Activated T-helper 17 cell treated with anti-CD3 and anti-CD28 coated beads, Interleukin-2, amount 50 U/mL, for 72 hours (primary cell): Measurements from ENCODE around the gene WDR6. TPM values are rescaled to one million over a fixed set of nuclear protein-coding genes. Genes with fewer than 3 reads are reported as not detected.

ENCODE experiments used
- ATAC-seq: fragments of 150-1000 bp; cut with Tn5 transposase; replicated peaks from 2 replicates; pipeline ENCODE4 v1.10.0; 2021; ENCODE audit warnings: mild to moderate bottlenecking, moderate library complexity
- H3K27ac Mint-ChIP-seq: one replicate; pipeline ENCODE4 v1.8.0; 2022; ENCODE audit warnings: mixed read lengths
- H3K27me3 Mint-ChIP-seq: one replicate; pipeline ENCODE4 v1.8.0; 2022; ENCODE audit warnings: mixed read lengths
- H3K36me3 Mint-ChIP-seq: one replicate; pipeline ENCODE4 v1.8.0; 2022; ENCODE audit warnings: low read depth, mild to moderate bottlenecking, mixed read lengths
- H3K4me1 Mint-ChIP-seq: one replicate; pipeline ENCODE4 v1.8.0; 2022; ENCODE audit warnings: mixed read lengths
- H3K4me3 Mint-ChIP-seq: one replicate; pipeline ENCODE4 v1.8.0; 2022; ENCODE audit warnings: mild to moderate bottlenecking, mixed read lengths
- H3K9me3 Mint-ChIP-seq: one replicate; pipeline ENCODE4 v1.8.0; 2022; ENCODE audit warnings: mixed read lengths
- total RNA-seq, 2 donors: library from RNA; stranded (reverse); gene quantifications; one replicate each; pipeline ENCODE4 v1.2.3, GENCODE V29; 2022

The WDR6 gene
- total RNA-seq, 2 donors from 2014 or later, result 154 to 208 TPM

GRCh38 chr3:48984663-48985062 is 22.5 kb upstream of the WDR6 start:
- Mint-ChIP-seq H3K9me3 (no peaks in the 10 kb centered on the region), H3K36me3 (peaks cover 70% of the 10 kb centered on the region), H3K4me3 (no peak overlapping the region), H3K4me1 (peaks cover 18% of the 10 kb centered on the region), H3K27me3 (no peaks in the 10 kb centered on the region), H3K27ac (peak overlapping the region; percentile 69)
- ATAC-seq, result no peak

GRCh38 chr3:48985831-48986376 is 21.3 kb upstream of the WDR6 start:
- Mint-ChIP-seq H3K36me3 (peaks cover 61% of the 10 kb centered on the region), H3K27ac (peak overlapping the region; percentile 69), H3K4me1 (peaks cover 18% of the 10 kb centered on the region), H3K27me3 (no peaks in the 10 kb centered on the region), H3K4me3 (no peak overlapping the region), H3K9me3 (no peaks in the 10 kb centered on the region)
- no peak for ATAC-seq

GRCh38 chr3:48989126-48989795 is 17.9 kb upstream of the WDR6 start:
- Mint-ChIP-seq H3K4me1 (peaks cover 22% of the 10 kb centered on the region), H3K9me3 (no peaks in the 10 kb centered on the region), H3K27me3 (no peaks in the 10 kb centered on the region), H3K36me3 (peaks cover 55% of the 10 kb centered on the region), H3K4me3 (peak overlapping the region; percentile 97), H3K27ac (peak overlapping the region; percentile 93)
- ATAC-seq, result peak; percentile 1

- peak within 1 kb of the TSS; percentile 97 for H3K4me3 Mint-ChIP-seq
These were observed 17.2 kb upstream of the WDR6 start, which contains the start of gene P4HTM for GRCh38 chr3:48989796-48990635. TSS of gene P4HTM (plus strand) at chr3:48990241. CDS start at chr3:48990257, 16 bp downstream.

GRCh38 chr3:48990636-48991469 is 16.3 kb upstream of the WDR6 start:
- ATAC-seq, result peak; percentile 23
- peak overlapping the region; percentile 95 for H3K27ac Mint-ChIP-seq
- peaks cover 27% of the 10 kb centered on the region for H3K4me1 Mint-ChIP-seq
- H3K36me3 Mint-ChIP-seq, result peaks cover 55% of the 10 kb centered on the region
- peak overlapping the region; percentile 97 for H3K4me3 Mint-ChIP-seq
- H3K9me3 Mint-ChIP-seq, result no peaks in the 10 kb centered on the region
- H3K27me3 Mint-ChIP-seq, result no peaks in the 10 kb centered on the region

More at GRCh38 chr3:48989796-48990635, 17.2 kb upstream of the WDR6 start, which contains the start of gene P4HTM:
- no peaks in the 10 kb centered on the region for H3K27me3 Mint-ChIP-seq
- peak; percentile 76 for ATAC-seq
- peak within 1 kb of the TSS; percentile 95 for H3K27ac Mint-ChIP-seq
- no peaks in the 10 kb centered on the region for H3K9me3 Mint-ChIP-seq
- peaks cover 26% of the 10 kb centered on the region for H3K4me1 Mint-ChIP-seq
- peaks cover 55% of the 10 kb centered on the region for H3K36me3 Mint-ChIP-seq

- H3K27me3 Mint-ChIP-seq, result no peaks in the 10 kb centered on the region
- H3K4me1 Mint-ChIP-seq, result peaks cover 25% of the 10 kb centered on the region
- no peak for ATAC-seq
- H3K36me3 Mint-ChIP-seq, result peaks cover 47% of the 10 kb centered on the region
- H3K9me3 Mint-ChIP-seq, result no peaks in the 10 kb centered on the region
- H3K27ac Mint-ChIP-seq, result peak overlapping the region; percentile 95
- H3K4me3 Mint-ChIP-seq, result peak overlapping the region; percentile 97
These were observed 15.2 kb upstream of the WDR6 start for GRCh38 chr3:48991851-48992545.

- ATAC-seq, result no peak
- H3K36me3 Mint-ChIP-seq, result peaks cover 47% of the 10 kb centered on the region
- H3K4me3 Mint-ChIP-seq, result no peak overlapping the region
- peak overlapping the region; percentile 12 for H3K27ac Mint-ChIP-seq
- no peaks in the 10 kb centered on the region for H3K27me3 Mint-ChIP-seq
- no peaks in the 10 kb centered on the region for H3K9me3 Mint-ChIP-seq
- H3K4me1 Mint-ChIP-seq, result peaks cover 19% of the 10 kb centered on the region
These were observed 13.4 kb upstream of the WDR6 start for GRCh38 chr3:48993834-48994233.

GRCh38 chr3:48996640-48997039 is 10.6 kb upstream of the WDR6 start:
- Mint-ChIP-seq H3K9me3 (no peaks in the 10 kb centered on the region), H3K4me1 (peaks cover 16% of the 10 kb centered on the region), H3K36me3 (peaks cover 36% of the 10 kb centered on the region), H3K4me3 (no peak overlapping the region), H3K27ac (no peak overlapping the region), H3K27me3 (no peaks in the 10 kb centered on the region)
- no peak for ATAC-seq

- Mint-ChIP-seq H3K27me3 (no peaks in the 10 kb centered on the region), H3K36me3 (peaks cover 30% of the 10 kb centered on the region), H3K4me1 (peaks cover 12% of the 10 kb centered on the region), H3K4me3 (no peak overlapping the region), H3K27ac (peak overlapping the region; percentile 41), H3K9me3 (no peaks in the 10 kb centered on the region)
- ATAC-seq, result no peak
These were observed 10.0 kb upstream of the WDR6 start for GRCh38 chr3:48997102-48997635.

- H3K9me3 Mint-ChIP-seq, result no peaks in the 10 kb centered on the region
- peaks cover 27% of the 10 kb centered on the region for H3K36me3 Mint-ChIP-seq
- no peak overlapping the region for H3K4me3 Mint-ChIP-seq
- peaks cover 12% of the 10 kb centered on the region for H3K4me1 Mint-ChIP-seq
- peak overlapping the region; percentile 41 for H3K27ac Mint-ChIP-seq
- no peaks in the 10 kb centered on the region for H3K27me3 Mint-ChIP-seq
- no peak for ATAC-seq
These were observed 9.2 kb upstream of the WDR6 start for GRCh38 chr3:48997714-48998637.

GRCh38 chr3:48999085-48999858 is 7.9 kb upstream of the WDR6 start:
- peaks cover 15% of the 10 kb centered on the region for H3K36me3 Mint-ChIP-seq
- no peak for ATAC-seq
- H3K27me3 Mint-ChIP-seq, result no peaks in the 10 kb centered on the region
- H3K4me3 Mint-ChIP-seq, result no peak overlapping the region
- no peaks in the 10 kb centered on the region for H3K9me3 Mint-ChIP-seq
- peak overlapping the region; percentile 81 for H3K27ac Mint-ChIP-seq
- H3K4me1 Mint-ChIP-seq, result peaks cover 12% of the 10 kb centered on the region

- Mint-ChIP-seq H3K36me3 (no peaks in the 10 kb centered on the region), H3K4me1 (peaks cover 5% of the 10 kb centered on the region), H3K27ac (peak overlapping the region; percentile 61), H3K9me3 (no peaks in the 10 kb centered on the region), H3K4me3 (no peak overlapping the region), H3K27me3 (no peaks in the 10 kb centered on the region)
- no peak for ATAC-seq
These were observed 6.0 kb upstream of the WDR6 start for GRCh38 chr3:49001155-49001554.
